ENCODE measurements around the gene CLEC20A. TPM values are rescaled to one million over a fixed set of nuclear protein-coding genes. Genes with fewer than 3 reads are reported as not detected.

Gene CLEC20A
- total and polyA plus RNA-seq, 2 experiments from 2014 or later, result not detected

- no peaks in the 10 kb centered on the region for H3K79me2 ChIP-seq
- DNase-seq (ENCODE audit: low spot score), result no peak
- no peaks in the 10 kb centered on the region for H3K27me3 ChIP-seq
- H3K27ac ChIP-seq, result no peak overlapping the region
- H3K9me3 ChIP-seq (ENCODE audit: low read depth), result no peaks in the 10 kb centered on the region
- H3K36me3 ChIP-seq (replicated peaks; ENCODE audit: insufficient read depth, low read depth), result no peaks in the 10 kb centered on the region
- WGBS (ENCODE audit: low lambda C conversion rate, missing lambda C conversion rate), result 86% methylated on average over 2 of the region's 2 CpGs
- H4K20me1 ChIP-seq (ENCODE audit: insufficient read depth, poor library complexity, severe bottlenecking), result no peaks in the 10 kb centered on the region
- TF ChIP-seq EZH2 (IDR thresholded peaks at IDR 0.05; ENCODE audit: borderline replicate concordance) (no peak), EZH2phosphoT487 (IDR thresholded peaks at IDR 0.05; ENCODE audit: low read depth, severe bottlenecking, unreplicated experiment) (no peak), CTCF (IDR thresholded peaks at IDR 0.05; ENCODE audit: poor library complexity) (no peak)
- no peak overlapping the region for H2AFZ ChIP-seq
- H3K4me3 ChIP-seq, result no peak overlapping the region
- no peaks in the 10 kb centered on the region for H3K4me1 ChIP-seq (ENCODE audit: insufficient read depth)
- H3K9me2 ChIP-seq (replicated peaks; ENCODE audit: insufficient read depth), result no peaks in the 10 kb centered on the region
- no peak overlapping the region for H3K4me2 ChIP-seq
These were observed 35.7 kb downstream of the CLEC20A start for GRCh38 chr1:178461104-178461503.

- no peak for DNase-seq (ENCODE audit: low spot score)
- Histone ChIP-seq H3K4me2 (no peak overlapping the region), H3K27ac (no peak overlapping the region), H3K9me2 (replicated peaks; ENCODE audit: insufficient read depth) (no peaks in the 10 kb centered on the region), H3K9me3 (ENCODE audit: low read depth) (no peaks in the 10 kb centered on the region), H3K4me3 (no peak overlapping the region), H3K79me2 (no peaks in the 10 kb centered on the region), H3K36me3 (replicated peaks; ENCODE audit: insufficient read depth, low read depth) (no peaks in the 10 kb centered on the region), H4K20me1 (ENCODE audit: insufficient read depth, poor library complexity, severe bottlenecking) (no peaks in the 10 kb centered on the region), H3K4me1 (ENCODE audit: insufficient read depth) (no peaks in the 10 kb centered on the region), H2AFZ (no peak overlapping the region), H3K27me3 (no peaks in the 10 kb centered on the region)
- TF ChIP-seq CTCF (IDR thresholded peaks at IDR 0.05; ENCODE audit: poor library complexity) (no peak), EZH2 (IDR thresholded peaks at IDR 0.05; ENCODE audit: borderline replicate concordance) (no peak), EZH2phosphoT487 (IDR thresholded peaks at IDR 0.05; ENCODE audit: low read depth, severe bottlenecking, unreplicated experiment) (no peak)
- WGBS (ENCODE audit: low lambda C conversion rate, missing lambda C conversion rate), result 96% methylated on average over 12 of the region's 12 CpGs
These were observed 38.6 kb downstream of the CLEC20A start for GRCh38 chr1:178458203-178458602.

- DNase-seq (ENCODE audit: low spot score), result no peak
- H3K4me1 ChIP-seq (ENCODE audit: insufficient read depth), result no peaks in the 10 kb centered on the region
- 96% methylated on average over 5 of the region's 5 CpGs for WGBS (ENCODE audit: low lambda C conversion rate, missing lambda C conversion rate)
These were observed 39.1 kb downstream of the CLEC20A start for GRCh38 chr1:178457651-178458050.

More at GRCh38 chr1:178457651-178458050, 39.1 kb downstream of the CLEC20A start:
- no peaks in the 10 kb centered on the region for H3K9me2 ChIP-seq (replicated peaks; ENCODE audit: insufficient read depth)
- H3K36me3 ChIP-seq (replicated peaks; ENCODE audit: insufficient read depth, low read depth), result no peaks in the 10 kb centered on the region
- no peaks in the 10 kb centered on the region for H3K27me3 ChIP-seq
- TF ChIP-seq EZH2phosphoT487 (IDR thresholded peaks at IDR 0.05; ENCODE audit: low read depth, severe bottlenecking, unreplicated experiment), result no peak
- TF ChIP-seq EZH2 (IDR thresholded peaks at IDR 0.05; ENCODE audit: borderline replicate concordance), result no peak
- no peak for TF ChIP-seq CTCF (IDR thresholded peaks at IDR 0.05; ENCODE audit: poor library complexity)
- H3K4me3 ChIP-seq, result no peak overlapping the region
- no peaks in the 10 kb centered on the region for H4K20me1 ChIP-seq (ENCODE audit: insufficient read depth, poor library complexity, severe bottlenecking)
- H3K27ac ChIP-seq, result no peak overlapping the region
- H3K4me2 ChIP-seq, result no peak overlapping the region
- no peak overlapping the region for H2AFZ ChIP-seq
- no peaks in the 10 kb centered on the region for H3K9me3 ChIP-seq (ENCODE audit: low read depth)
- no peaks in the 10 kb centered on the region for H3K79me2 ChIP-seq

Measured in hepatocyte (in vitro differentiated cells).